ENCODE measurements around the gene LAD1.
A peak's percentile ranks its signal among the peaks of the same experiment; 100 is the strongest.

Gene LAD1, protein sequence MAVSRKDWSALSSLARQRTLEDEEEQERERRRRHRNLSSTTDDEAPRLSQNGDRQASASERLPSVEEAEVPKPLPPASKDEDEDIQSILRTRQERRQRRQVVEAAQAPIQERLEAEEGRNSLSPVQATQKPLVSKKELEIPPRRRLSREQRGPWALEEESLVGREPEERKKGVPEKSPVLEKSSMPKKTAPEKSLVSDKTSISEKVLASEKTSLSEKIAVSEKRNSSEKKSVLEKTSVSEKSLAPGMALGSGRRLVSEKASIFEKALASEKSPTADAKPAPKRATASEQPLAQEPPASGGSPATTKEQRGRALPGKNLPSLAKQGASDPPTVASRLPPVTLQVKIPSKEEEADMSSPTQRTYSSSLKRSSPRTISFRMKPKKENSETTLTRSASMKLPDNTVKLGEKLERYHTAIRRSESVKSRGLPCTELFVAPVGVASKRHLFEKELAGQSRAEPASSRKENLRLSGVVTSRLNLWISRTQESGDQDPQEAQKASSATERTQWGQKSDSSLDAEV

DNA sequence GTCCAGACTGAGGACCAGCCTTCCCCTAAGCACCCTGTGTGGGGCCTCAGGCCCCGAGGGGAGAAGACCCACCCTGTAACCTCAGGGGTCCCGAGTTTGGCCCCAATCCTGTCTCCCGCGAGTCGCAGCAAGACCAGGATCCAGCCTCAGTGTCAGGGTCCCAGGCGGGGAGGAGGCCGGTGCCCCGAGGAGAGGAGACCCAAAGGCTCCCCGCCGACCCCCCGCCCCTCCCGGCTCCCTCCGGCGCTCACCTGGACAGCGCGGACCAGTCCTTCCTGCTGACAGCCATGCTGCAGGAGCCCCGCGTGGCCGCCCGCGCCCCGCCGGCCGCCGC lies at the start of gene LAD1:
Gene LAD1, minus strand, starts transcription at position 307 of the 334 bp plus-strand sequence. Its CDS starts 18 bp downstream, at position 289.
- no peak for DNase-seq (ENCODE audit: low spot score)

DNA sequence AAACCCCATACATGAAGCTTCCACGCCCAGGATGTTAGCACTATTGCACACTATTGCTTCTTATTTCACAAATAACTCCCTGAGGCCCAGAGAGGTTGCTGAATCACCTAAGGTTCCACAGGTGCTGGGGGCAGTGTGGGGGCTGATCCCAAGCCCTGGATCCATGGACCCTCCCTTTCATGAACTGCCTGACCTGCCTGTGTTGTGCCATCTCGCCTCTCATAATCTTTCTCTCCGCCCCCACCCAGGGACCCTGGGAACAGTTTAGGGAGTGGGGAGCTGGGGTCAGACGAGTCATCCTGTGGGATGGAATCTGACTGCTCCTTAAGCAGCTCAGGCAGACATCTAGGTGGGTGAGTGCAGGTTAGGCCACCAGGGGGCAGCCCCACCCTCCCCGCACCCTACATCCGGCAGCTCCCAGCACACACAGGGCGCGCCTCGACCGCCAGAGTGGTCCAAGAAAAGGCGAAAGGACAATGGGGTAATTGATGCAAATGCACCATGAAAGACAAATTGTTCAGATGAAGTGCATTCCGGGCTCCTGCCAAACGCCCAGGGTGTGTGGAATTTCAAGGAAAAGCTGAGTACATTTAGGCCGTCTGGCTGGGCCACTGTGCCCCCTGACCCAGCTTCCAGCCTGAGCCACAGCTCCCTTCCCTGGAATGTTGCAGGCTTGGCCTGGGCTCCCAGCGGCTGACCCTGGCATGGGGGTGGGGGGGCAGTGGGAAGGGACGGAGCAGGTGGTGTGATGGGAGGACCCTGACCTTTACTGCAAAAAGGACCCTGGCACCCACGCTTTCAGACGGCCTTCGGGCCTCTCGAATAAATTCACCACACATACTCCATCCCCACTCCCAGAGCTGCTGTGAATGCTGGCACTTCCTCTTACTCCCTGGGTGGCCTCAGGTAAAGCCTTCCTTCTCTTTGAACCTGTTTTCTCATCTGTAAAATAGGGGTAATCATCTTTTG lies 49.1 kb upstream of the LAD1 start:
- DNase-seq (ENCODE audit: low spot score) = peak; percentile 73

DNA sequence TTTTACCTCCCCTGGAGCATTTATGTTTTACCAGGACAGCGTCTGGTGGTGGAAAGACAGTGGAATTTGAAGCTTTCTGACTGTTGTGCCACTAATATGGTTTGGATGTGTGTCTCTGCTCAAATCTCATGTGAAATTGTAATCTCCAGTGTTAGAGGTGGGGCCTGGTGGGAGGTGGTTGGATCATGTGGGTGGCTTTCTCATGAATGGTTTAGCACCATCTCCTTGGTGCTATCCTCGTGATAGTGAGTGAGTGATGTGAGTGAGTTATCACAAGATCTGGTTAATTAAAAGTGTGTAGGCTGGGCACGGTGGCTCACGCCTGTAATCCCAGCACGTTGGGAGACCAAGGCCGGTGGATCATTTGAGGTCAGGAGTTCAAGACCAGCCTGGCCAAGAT lies 46.2 kb upstream of the LAD1 start:
- DNase-seq (ENCODE audit: low spot score) = no peak

DNA sequence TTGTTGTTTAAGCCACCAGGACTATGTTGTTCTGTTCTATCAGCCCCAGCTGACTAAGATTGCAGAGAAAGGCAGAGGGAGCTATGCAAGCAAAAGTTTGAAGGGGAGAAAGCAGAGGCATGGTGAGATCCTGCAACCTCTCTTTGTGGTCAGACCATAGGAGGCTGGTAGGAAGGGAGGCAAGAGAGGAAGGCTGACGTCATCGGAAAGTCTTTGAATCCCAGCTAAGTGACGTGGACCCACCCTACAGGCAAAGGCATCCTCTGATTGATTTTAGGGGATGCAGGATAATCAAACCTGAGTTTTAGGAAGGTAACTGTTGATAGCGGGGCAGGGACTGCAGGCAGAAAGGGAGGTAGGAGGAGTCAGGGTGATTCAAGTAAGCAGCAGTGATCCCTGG lies 45.7 kb upstream of the LAD1 start:
- no peak for DNase-seq (ENCODE audit: low spot score)

DNA sequence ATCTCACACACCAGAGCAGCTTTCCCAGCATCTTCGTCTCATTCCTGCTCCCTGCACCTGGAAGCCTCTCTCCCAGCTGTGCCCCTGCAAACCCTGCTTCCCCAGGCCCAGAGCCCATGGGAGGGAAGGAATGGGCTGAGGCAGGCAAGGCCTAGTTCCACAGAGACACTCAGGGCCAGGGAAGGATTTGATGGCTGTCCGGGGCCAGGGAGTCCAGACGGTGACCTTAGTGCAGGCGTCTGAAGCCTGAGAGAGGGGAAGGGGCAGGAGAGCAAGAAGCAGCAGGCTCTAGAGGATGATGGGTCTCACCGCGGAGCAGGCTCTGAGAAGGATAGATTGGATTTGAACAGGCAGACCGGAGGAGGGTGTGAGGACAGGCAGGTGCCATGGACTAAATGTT lies 44.6 kb upstream of the LAD1 start:
- no peak for DNase-seq (ENCODE audit: low spot score)

DNA sequence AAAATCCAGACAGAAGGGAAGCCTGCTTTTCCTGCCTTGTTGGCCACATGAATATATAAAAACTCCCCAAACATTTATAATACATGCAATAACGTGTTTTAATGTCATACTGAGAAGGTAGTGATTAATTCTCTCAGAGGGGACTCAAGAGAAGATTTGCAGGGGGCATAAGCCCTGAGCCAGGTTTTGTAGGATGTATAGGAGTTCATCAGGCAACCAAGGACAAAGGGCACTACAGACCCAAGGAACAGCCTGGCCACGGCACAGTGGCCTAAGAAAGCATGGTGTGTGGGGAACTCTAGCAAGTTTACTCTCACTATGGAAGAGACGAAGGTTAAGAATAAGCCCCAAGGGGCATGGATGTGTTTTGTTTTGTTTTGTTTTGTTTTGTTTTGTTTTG lies 37.8 kb upstream of the LAD1 start:
- DNase-seq (ENCODE audit: low spot score) = no peak

DNA sequence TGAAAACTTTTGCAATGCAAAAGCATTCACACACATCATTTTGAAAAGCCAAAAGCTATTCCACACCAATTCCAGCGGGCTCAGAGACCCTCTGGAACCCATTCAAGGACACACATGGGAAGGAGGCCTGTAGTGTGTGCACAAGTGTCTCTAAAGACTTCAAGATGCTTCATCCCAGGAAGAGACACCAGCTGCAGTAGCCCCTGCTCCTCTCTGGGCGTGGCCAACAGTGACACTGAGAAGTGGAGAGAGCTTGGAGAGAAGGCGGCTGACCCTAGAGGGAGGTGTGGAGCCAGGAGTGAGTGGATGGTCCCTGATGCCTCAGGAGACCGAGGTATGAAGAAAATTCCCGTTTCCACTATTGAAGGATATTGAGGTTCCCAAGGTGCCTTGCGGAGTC lies 37.3 kb upstream of the LAD1 start:
- DNase-seq (ENCODE audit: low spot score) = no peak

DNA sequence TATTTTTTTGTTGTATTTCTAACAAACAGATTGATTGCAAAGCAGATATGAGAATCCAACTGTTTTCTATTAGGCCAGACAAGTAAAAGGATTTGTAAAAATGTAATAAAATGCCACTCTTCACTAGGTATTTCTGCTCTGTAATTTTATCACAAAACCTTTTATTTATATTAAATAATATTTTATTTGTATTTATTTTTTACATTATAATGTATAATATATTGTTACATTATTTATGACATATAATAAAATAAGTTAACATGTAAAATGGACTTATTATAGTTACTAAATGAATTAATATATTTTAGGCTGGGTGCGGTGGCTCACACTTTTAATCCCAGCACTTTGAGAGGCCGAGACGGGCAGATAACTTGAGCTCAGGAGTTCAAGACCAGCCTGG lies 35.1 kb upstream of the LAD1 start:
- no peak for DNase-seq (ENCODE audit: low spot score)

DNA sequence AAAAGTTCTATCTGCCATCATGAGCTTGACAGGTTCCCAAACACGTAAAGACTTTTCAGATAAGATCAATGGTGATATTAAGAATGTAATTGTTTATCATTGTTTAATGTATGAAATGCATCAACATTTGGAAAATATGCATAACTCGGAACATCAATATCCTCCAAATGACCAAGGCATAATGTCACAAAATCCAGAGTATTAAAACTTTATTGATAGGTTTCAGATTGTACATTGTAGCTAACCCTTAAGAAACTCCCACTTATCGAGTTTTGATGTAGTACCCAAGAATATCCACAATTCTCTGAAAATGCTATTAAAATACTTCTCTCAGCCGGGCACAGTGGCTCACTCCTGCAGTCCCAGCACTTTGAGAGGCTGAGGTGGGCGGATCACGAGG lies 34.5 kb upstream of the LAD1 start:
- no peak for DNase-seq (ENCODE audit: low spot score)

DNA sequence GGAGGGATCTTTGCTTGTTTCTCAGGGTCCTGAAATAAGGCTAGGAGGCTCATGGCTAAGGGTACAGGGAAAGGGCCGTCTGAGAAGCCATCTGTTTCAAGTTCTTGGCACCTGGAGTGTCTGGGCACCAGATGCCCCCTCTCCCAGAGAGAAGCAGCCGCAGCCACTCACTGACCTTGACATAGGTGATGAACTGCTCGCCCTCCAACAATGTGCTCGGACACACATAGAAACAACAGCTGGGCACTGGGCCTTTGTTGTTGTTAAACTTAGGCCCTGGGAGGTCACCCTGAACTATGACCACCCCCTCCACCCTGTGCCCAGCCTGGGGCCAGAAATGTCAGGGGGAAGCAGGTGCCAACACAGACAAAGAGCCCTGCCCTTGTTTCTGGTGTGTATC lies 31.7 kb upstream of the LAD1 start:
- no peak for DNase-seq (ENCODE audit: low spot score)

DNA sequence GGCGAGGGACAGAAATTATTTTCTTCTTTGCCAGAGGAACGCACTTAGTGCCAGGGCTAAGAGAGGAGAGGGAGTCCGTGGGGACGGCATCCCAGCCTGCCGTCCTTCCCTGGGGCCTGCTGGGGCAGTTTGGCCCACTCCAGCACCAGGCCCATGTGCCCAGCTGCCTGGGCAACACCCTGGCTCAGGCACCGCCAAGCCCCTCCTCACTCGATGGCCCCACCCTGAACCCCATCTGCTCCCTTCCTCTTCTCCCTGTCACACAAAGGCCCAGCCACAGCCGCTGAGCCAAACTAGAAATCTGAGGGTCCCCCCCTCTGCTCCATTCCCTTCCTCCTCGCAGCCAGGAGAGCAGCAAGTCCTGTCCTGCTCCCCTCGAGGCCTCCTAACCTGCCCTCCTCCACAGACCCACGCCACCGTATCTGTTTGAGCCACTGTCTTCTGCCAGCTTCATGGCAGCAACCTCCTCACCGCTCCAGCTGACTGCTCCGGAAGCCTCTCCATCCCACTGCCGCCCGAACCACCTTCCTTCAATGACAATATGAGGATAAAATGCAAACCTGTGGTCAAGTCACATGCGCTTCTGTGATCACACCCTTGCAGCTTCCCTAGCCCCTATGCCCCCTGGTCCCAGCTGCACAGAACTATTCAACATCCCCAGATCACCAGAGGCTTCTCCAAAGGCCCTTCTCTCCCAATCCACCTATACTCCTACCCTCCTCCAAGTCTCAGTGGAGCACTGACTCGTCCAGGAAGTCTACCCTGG lies 30.8 kb upstream of the LAD1 start:
- no peak for DNase-seq (ENCODE audit: low spot score)

DNA sequence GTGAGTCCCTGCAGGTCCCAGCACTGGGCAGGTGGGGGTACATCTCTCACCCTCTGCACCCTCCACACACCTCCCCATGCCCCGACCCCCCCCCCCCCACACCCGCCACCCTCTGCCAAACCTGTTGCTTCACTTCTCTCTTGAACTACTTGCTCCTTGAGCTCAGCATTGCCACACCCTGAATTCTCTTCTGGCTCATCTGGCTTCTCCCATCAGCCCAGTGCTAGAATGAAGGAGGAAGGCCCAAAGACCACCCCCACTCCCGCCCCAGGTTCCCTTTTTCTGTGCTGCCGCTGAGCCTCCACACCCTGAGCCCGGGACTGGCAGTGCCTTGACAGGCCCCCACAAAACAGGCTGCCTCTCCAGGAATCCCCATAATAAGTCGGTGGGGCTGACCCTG lies 28.8 kb upstream of the LAD1 start:
- DNase-seq (ENCODE audit: low spot score) = no peak

DNA sequence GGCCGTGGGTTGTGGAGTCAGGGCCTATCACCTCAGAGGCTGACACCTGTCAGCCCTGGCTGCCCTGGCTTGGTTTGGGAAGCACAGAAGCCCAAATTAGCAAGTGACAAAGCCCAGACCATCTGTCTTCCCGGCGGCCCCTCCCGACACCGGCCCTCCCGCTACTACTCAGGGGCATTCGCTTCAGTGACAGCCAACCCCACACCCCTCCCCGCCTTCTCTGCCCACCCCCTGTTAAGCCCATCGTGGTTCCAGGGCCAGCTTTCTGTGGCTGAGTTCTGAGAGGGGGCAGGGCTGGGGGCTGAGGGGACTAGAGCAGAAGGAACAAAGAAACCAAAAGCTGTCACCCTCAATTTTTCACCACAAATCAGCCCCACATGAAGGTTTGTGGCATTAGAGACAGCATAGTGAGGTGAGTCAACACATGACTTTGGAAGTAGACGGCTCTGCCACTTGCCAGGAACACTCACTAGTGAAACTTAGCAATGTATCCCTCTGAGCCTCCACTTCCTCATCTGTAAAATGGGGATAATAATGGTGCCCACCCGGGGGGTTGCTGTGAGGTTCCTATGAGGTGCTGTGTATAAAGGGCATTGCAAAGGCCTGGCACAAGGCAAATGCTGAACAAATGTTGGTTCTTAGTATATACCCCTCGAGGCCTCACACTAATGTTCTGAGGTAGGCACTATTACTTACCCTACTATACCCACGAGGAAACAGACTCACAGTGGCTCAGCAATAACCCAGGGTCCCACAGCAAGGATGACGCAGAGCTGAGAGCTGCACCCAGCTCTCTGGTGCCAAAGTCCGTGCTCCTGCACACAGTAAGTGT lies 27.6 kb upstream of the LAD1 start:
- no peak for DNase-seq (ENCODE audit: low spot score)

DNA sequence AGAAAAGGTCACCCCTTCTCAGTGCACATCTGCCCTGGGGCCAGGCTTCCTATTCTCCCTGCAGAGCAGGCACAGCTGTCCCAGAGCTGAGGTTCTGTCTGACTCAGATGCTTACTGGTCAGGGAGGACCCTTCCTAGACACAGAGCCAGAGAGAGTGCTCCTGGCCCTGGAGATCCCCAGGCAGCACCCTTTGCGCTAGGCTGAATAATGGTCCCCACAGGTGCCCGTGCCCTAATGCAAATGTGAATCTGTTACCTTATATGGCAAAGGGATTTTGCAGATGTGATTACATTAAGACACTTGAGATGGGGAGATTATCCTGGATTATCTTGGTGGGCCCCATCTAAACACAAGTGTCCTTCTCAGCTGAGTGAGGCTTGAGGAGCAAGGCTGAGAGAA lies 25.0 kb upstream of the LAD1 start:
- DNase-seq (ENCODE audit: low spot score) = no peak

DNA sequence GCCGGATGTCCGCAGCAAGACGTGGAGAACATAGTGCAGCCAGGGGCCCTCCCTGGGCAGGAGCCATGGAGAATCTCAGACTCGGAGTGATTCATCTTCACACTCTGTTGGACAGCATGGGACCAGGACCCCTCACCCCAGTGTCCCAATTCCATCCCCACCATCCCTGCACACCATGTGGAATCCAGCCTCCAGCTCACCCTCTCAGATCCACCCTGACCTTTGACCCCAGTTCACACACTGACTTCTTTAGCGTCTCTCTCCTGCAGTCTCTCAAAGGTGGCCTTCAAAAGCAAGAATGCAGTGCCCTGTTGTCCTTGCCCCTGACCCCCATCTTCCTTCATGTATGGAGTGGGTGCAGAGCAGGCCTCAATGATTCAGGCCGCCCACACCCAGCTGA lies 24.5 kb upstream of the LAD1 start:
- no peak for DNase-seq (ENCODE audit: low spot score)

DNA sequence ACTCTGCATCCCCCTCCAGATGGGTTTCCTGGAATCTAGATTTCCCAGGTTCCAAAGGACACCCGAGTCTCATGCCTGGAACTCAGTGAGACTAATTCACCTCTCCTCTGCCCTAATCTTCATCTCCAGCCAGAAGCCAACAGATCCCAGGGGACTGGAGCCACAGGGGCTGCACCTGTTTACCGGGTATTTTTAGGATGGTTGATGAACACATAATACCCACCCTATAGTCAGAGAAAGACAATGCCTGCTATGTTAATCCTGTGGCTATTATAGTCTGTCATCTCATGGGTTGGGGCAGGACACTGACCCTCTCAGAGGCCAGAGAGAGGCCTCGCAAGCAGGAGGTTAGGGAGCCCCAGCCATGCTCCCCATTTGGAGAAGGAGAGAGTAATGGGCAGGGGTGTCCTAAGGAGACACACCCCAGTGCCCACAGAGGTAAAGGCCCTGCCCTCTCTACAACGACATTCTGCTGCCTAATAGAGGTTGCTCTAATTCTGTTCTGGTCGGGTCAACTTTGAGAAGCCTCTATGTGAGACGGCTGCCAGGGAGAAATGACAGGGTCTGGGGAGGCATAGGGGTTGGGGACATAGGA lies 23.4 kb upstream of the LAD1 start:
- DNase-seq (ENCODE audit: low spot score) = no peak

DNA sequence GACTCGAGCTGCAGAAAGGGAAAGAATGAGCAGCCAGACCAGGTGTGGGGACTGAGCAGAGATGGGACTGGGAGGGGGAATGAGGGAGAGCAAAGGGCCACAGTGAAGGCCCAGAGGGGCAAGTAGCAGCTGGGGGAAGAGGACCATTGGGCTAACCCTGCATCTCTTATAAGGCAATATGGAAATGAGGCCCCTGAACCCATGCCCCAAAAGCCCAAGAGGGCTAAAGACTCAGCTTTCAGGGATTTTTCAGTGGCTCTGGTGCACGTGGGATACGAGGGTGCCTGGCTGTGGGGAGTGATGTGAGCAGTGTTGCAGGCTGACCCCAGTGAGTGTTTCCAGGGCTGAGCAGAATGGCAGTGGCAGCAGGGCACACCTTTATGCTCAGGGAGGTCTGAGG lies 22.9 kb upstream of the LAD1 start:
- no peak for DNase-seq (ENCODE audit: low spot score)

DNA sequence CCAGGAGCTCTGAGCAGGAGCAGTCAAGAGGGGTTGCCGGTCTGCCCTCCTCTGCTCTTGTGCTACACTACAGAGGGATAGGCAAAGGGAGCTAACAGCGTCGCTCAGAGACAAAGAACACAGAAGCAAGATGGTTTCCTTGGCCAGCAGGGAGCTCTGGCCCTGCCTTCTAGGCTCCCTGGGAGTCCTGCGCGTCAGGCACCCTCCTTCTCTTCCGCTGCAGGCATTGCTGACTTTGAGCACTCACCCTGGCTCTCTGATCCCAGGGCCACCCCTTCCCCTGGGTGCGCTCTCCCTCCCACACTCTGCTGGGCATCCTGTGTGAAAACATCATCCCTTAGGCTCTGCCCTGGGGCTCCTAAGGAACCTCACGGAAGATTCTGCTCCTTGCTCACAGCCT lies 21.9 kb upstream of the LAD1 start:
- no peak for DNase-seq (ENCODE audit: low spot score)

DNA sequence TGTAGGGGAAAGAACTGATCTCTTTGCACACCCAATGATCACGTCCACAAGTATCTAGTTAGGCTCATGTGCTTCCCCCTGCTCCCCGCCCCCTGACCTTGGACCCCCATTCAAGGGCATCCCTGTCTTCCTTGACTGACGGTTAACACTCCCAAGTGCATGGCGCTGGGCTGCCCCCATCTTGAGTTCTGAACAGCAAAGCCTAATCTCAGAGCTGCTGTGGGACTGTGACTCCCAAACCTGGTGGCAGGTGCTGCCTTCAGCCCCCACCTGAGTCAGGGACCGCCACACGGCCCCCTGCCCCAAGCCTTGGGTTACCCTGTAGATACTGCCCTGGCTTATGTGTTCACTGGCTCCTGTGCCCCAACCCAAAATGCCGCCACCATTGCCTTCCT lies 21.5 kb upstream of the LAD1 start:
- no peak for DNase-seq (ENCODE audit: low spot score)

DNA sequence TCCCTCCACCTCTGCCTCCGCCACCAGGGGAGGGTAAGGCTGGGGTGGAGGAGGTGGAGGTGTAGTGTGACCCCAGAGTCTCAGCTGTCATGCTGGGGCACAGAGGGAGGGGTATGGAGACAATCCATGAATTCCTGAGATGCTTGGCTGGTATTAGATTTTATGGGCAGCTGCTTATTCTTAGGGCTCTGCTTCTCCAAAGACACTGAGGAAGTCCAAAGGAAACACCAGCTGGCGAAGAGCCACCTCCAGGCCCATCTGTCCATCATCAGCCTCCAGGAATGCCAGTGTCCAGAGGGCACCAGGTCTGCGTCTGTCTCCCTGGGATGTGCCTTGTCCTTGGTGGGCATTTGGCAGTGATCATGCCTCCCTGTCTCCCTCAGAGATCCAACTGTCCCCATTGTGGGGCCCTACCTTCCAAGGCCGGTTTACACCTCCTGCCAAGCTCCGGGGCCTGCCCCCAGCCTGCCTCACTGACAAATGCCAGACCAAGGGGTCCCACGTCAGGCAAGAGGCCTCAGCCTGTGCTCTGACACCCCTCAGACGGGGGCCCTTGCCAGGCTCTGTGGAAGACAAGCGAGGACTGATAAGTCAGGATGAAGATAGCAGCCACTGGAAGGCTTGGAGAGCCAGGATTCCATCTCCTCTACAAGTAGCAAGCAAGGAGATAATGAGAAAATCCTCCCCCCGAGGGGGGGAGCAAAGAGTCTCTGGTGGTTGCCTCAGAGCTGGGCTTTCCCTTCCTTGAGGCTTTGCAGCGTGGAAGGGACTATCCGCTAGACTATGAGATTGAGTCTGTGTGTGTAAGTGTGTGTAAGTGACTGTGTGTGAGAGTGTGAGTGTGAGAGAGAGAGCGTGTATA lies 20.9 kb upstream of the LAD1 start:
- no peak for DNase-seq (ENCODE audit: low spot score)

Measured in AG08396 (cell line).